Mammary epithelial cell (primary cell): ENCODE measurements around the gene ACYP2.

Source experiments
- CTCF ChIP-seq, 2 donors: IDR thresholded peaks in 1 of 2; conservative IDR thresholded peaks in 1 of 2; 2 replicates each; pipeline ENCODE4 v1.5.1; 2011 to 2012; ENCODE audit warnings: inconsistent platforms in 2 of 2, low read length in 2 of 2, mild to moderate bottlenecking in 2 of 2, control low read depth in 1 of 2, low read depth in 1 of 2; ENCODE audit not compliant: insufficient read depth in 1 of 2; ENCODE audit errors: extremely low read depth in 1 of 2
- EZH2 ChIP-seq: IDR thresholded peaks from 2 replicates; pipeline ENCODE4 v1.6.1; 2012; ENCODE audit warnings: low read length, inconsistent platforms, borderline replicate concordance

GRCh38 chr2:54239427-54239826 is 124.0 kb downstream of the ACYP2 start:
- TF ChIP-seq CTCF (conservative IDR thresholded peaks at IDR 0.05 in 1 of 2, IDR thresholded peaks at IDR 0.05 in 1 of 2; ENCODE audit: extremely low read depth in 1 of 2, insufficient read depth in 1 of 2, low read depth in 1 of 2, low read length in 2 of 2): no peak
- TF ChIP-seq EZH2: no peak
